Stimulated activated CD8-positive, alpha-beta memory T cell treated with anti-CD3 and anti-CD28 coated beads, Interleukin-12 subunit alpha, Interleukin-12 subunit beta, amount 100 ng/mL, for 1 hour (primary cell): ENCODE data around the gene KLRF1.
"Not testable (repeated sequence)": the region's sequence is repeated elsewhere in the genome, so short reads cannot be mapped to it uniquely, and the experiment has no call there.

Experiments
- DNase-seq: peaks from one replicate; pipeline ENCODE4 v3.0.0-alpha.2; 2020; ENCODE audit warnings: low read depth

KLRF1 gene

DNA sequence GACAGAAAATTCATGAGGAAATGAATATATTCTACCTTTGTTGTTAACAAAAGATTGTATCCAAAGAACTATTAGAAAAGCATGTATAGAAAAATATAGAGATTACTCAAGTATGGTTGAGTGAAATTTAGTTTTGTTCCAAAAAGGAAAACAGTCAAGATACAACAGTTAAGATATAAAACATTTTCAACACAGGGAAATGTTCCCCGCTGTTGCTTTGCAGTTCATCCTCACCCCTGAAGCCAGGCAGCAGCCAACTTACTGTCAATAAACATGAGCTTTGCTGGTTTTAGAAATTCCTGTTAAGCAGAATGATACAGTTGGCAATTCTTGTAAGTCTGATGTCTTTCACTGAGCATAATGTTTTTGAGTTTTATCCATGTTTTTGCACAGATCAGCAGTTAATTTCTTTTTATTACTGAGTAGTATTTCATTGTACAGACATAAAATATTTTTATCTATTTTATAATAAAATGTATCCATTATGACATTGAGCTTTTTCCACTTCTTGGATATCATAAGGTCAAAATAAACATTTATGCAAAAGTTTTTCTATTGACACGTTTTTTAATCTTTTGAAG is 43.1 kb downstream of the KLRF1 start:
- no peak for DNase-seq

DNA sequence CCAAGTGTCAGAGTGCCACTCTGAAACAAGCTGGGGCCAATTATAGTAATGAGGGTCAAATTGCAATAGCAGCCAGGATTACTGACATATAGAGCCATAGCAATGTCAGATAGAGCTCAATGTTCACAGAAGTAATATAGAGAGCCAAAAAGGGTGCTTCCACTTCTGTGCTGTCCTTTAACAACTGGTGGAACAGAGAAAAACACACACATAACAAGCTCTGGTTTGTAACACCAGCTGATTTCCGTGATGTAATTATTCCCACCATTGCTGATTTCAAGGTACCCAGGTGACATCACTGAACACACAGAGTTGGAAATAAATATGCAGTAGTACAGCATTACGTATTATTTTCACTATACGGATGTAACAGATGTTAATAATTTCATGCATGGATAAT is 44.9 kb downstream of the KLRF1 start:
- DNase-seq = no peak

DNA sequence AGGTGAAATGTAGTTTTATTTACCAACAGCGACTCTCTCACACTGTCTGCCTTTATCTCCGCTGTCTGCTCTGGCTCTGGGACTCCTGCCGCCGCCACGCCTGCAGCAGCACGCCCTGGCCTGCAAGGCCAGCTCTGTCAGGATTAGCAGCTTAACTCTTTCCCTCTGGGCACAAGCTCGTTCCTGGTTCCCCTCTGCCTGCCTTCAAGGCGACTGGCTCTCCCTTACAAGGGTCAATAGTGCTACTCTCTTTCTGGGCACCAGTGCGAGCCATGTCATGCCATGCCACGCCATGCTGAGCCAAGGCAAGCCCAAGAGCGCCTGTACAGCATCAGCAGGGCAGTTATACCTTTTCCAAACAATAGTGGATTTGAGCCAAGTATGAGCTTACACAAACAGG is 45.5 kb downstream of the KLRF1 start:
- DNase-seq = no peak

DNA sequence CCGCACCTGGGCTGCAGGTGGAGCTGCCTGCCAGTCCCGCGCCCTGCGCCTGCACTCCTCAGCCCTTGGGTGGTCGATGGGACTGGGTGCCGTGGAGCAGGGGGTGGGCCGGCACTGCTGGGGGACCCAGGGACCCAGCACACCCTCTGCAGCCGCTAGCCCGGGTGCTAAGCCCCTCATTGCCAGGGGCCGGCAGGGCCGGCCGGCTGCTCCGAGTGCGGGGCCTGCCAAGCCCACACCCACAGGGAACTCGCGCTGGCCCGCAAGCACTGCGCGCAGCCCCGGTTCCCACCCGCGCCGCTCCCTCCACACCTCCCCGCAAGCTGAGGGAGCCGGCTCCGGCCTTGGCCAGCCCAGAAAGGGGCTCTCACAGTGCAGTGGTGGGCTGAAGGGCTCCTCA is 48.8 kb downstream of the KLRF1 start:
- not testable (repeated sequence) for DNase-seq

DNA sequence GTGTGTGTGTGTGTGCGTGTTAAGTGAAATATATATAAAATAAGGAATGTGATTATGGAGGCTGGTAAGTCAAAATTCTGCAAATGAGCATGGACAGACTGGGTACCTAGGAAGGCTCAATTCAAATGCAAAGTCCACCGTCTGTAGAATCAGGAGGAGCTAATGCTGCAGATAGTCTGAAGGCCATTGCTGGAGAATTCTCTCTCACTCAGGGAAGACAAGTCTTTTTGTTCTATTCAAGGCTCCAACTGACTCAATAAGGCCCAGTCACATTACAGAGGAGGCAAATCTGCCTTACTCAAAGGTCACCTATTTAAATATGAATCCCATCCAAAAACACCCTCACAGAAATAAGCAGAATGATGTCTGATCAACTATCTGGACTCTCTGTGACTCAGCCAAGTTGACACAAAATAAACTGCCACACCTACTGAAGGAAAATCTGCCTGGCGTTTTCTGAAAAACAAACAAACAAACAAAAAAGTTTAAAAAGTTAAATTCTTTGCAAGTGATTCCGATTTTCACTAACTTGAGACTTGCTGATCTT is 53.3 kb downstream of the KLRF1 start:
- DNase-seq = no peak

DNA sequence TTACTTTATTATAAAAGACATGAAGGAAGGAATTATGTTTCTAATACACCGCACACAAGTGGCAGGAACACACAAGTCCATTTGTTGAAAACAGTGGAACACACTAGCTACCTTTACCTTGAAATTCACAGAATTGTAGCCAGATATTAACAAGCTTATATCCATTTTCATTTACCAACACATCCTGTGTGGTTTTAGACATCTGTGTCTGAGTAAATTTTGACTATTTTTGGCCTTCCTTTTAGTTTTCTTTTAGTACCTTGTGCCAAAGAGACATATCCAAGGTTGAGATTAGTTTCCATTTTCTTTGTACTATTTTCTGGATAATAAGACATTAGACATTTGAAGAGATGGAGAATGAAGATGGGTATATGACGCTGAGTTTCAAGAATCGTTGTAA is 54.0 kb downstream of the KLRF1 start, which contains the start of gene KLRF2:
TSS of gene KLRF2 (plus strand) at position 244 of the 400 bp plus-strand sequence. CDS start at position 351, 107 bp downstream.
- DNase-seq = no peak

DNA sequence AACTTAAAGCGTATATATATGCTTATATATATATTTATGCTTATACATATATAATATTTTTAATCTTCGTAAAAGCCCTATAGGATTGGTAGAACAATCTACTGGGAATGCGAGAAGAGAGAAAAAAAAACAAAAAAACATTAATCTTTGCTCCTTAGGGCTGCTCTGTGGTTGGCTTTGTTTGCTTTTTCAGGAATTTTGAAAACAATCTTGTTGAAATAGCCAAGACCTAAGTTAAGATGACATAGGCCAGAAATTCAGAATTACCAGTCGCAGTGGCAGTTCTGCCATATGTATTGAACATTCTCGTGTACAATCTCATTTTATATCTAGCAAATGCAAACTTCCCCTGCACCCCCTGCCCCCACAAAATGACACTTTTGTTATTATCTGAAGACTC is 54.7 kb downstream of the KLRF1 start:
- no peak for DNase-seq

DNA sequence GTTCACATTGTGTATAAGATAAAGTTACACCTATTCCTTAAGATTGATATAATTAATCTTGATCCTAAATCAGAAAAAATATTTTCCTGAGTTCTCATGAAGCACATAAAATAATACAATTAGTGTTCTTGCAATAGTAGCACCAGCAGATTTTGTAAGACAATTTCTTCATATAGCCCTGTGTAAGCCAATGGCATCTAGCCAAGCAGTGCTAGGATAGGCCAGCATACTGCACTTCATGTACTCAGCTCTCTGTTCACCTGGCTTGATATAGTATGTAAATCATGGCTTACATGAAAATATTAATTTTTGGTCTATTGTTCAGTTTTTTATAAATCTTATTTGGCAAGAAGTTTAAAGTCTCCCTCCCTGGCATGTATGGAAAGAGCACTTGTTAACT is 55.9 kb downstream of the KLRF1 start:
- no peak for DNase-seq

DNA sequence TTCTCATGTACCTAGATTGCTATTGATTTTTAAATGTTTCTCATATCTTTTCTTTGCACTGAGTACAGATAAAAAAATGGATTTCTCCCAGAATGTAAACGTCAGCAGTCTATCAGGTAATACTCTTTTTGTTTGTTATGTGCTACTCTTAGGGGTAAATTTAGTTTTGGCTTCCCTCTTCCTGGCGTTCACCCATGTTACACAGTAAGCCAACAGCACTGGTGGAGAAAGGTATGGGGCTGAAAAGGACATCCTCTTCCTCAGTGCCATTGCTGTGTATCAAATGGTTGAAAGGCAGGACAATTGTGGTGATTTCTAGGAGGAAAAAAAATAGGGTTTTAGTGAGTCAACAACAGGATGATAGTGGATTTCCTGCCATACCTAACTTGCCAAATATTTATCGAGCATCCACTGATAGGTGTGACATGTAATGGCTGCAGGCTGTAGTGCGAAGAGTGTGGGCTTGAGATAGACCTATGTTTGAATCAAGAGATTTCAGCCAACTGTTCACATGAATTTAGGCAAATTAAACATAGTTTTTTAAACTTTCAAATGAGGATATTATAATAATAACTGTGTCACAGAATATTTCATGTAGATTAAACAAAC is 61.5 kb downstream of the KLRF1 start:
- DNase-seq = no peak
